Prostate gland (tissue), 2 donors: ENCODE results near the gene AHCYL2. TPM values are rescaled to one million over a fixed set of nuclear protein-coding genes. Genes with fewer than 3 reads are reported as not detected.
"Not testable (repeated sequence)": the region's sequence is repeated elsewhere in the genome, so short reads cannot be mapped to it uniquely, and the experiment has no call there.

Source experiments
- DNase-seq: peaks from one replicate; pipeline ENCODE4 v3.0.0-alpha.2; 2019; ENCODE audit warnings: low spot score
- H3K27ac ChIP-seq, 2 donors: fragments of 200-600 bp; sonication (generic); 2 replicates each; pipeline ENCODE4 v1.5.1; 2017 to 2019
- H3K27me3 ChIP-seq: fragments of 200-600 bp; sonication (generic); replicated peaks from 2 replicates; pipeline ENCODE4 v1.5.1; 2019; ENCODE audit not compliant: insufficient read depth
- H3K36me3 ChIP-seq, 2 donors: fragments of 200-600 bp; sonication (generic); 1 replicate in 1 of 2; 2 replicates in 1 of 2; pipeline versions ENCODE4 v1.5.1 to v1.8.1; 2017 to 2019
- H3K4me1 ChIP-seq: fragments of 200-600 bp; sonication (generic); replicated peaks from 2 replicates; pipeline ENCODE4 v1.5.1; 2019
- H3K4me3 ChIP-seq, 2 donors: fragments of 200-600 bp; sonication (generic); 2 replicates each; pipeline ENCODE4 v1.5.1; 2017 to 2019
- H3K9me3 ChIP-seq: fragments of 200-600 bp; sonication (generic); 2 replicates; pipeline ENCODE4 v1.5.1; 2017
- CTCF ChIP-seq, 4 experiments: fragments of 200-600 bp in 2 of 4; fragments of 450-650 bp in 2 of 4; sonication (generic) in 2 of 4; IDR thresholded peaks; 1 replicate in 3 of 4; 2 replicates in 1 of 4; pipeline ENCODE4 v1.5.1; 2016 to 2019; ENCODE audit warnings: antibody characterized with exemption in 4 of 4, mild to moderate bottlenecking in 2 of 4, moderate library complexity in 2 of 4
- POLR2A ChIP-seq: fragments of 450-650 bp; IDR thresholded peaks from one replicate; pipeline ENCODE4 v1.6.1; 2016; ENCODE audit warnings: antibody characterized with exemption, mild to moderate bottlenecking
- POLR2AphosphoS5 ChIP-seq: sonication (generic); formaldehyde crosslinking; IDR thresholded peaks from one replicate; pipeline ENCODE4 v1.6.1; 2017; ENCODE audit warnings: antibody characterized with exemption
- WGBS: methylation state at CpG from one replicate; pipeline ENCODE4 v1.1.5; 2018; 5-methylcytosine and 5-hydroxymethylcytosine counted together
- intact Hi-C: fragments of 100-400 bp; cut with DNase I; formaldehyde crosslinking; loops from one replicate; pipeline ENCODE4 v1.14.2; 2022
- total RNA-seq, 2 donors: library from RNA; depleted of rRNA; stranded (reverse); fragments of >200 nt; gene quantifications; one replicate each; pipeline ENCODE4 v1.1.0, GENCODE V29; 2016

The AHCYL2 gene
- total RNA-seq, 2 donors from 2014 or later: 15.2 to 38.3 TPM

GRCh38 chr7:129439963-129440625, 215.3 kb downstream of the AHCYL2 start:
- no peaks in the 10 kb centered on the region for H3K9me3 ChIP-seq
- H3K27ac ChIP-seq: no peak overlapping the region
- TF ChIP-seq POLR2AphosphoS5 (no peak), POLR2A (no peak), CTCF (IDR thresholded peaks at IDR 0.05) (no peak)
- intact Hi-C loops: no loop called here
- H3K36me3 ChIP-seq: no peaks in the 10 kb centered on the region
- 78% methylated on average over 3 of the region's 3 CpGs for WGBS
- H3K27me3 ChIP-seq: no peaks in the 10 kb centered on the region
- H3K4me1 ChIP-seq: no peaks in the 10 kb centered on the region
- H3K4me3 ChIP-seq: no peak overlapping the region
- DNase-seq: no peak

GRCh38 chr7:129443612-129444011, 218.8 kb downstream of the AHCYL2 start:
- intact Hi-C loops: no loop called here
- H3K27me3 ChIP-seq: no peaks in the 10 kb centered on the region
- 15% methylated on average over 2 of the region's 2 CpGs for WGBS
- no peaks in the 10 kb centered on the region for H3K9me3 ChIP-seq
- DNase-seq: no peak
- no peaks in the 10 kb centered on the region for H3K4me1 ChIP-seq
- TF ChIP-seq POLR2AphosphoS5 (no peak), POLR2A (no peak), CTCF (IDR thresholded peaks at IDR 0.05) (no peak)
- no peak overlapping the region for H3K27ac ChIP-seq
- H3K4me3 ChIP-seq: no peak overlapping the region
- H3K36me3 ChIP-seq: no peaks in the 10 kb centered on the region

GRCh38 chr7:129444776-129445175, 219.9 kb downstream of the AHCYL2 start:
- H3K36me3 ChIP-seq, DNase-seq, H3K4me1 ChIP-seq, intact Hi-C loops, H3K27me3 ChIP-seq, H3K9me3 ChIP-seq, H3K4me3 ChIP-seq, H3K27ac ChIP-seq: not testable (repeated sequence)
- WGBS: 92% methylated on average over 5 of the region's 5 CpGs

GRCh38 chr7:129446925-129447324, 222.1 kb downstream of the AHCYL2 start:
- intact Hi-C loops, H3K27ac ChIP-seq, H3K4me1 ChIP-seq, H3K36me3 ChIP-seq, H3K9me3 ChIP-seq, DNase-seq, H3K4me3 ChIP-seq, H3K27me3 ChIP-seq: not testable (repeated sequence)
- WGBS: 46% methylated on average over 2 of the region's 2 CpGs

- DNase-seq, intact Hi-C loops: not testable (repeated sequence)
- 97% methylated on average over 6 of the region's 6 CpGs for WGBS
These were observed 222.6 kb downstream of the AHCYL2 start for GRCh38 chr7:129447445-129447844.

GRCh38 chr7:129448608-129449007, 223.8 kb downstream of the AHCYL2 start:
- H3K36me3 ChIP-seq, H3K4me1 ChIP-seq, H3K9me3 ChIP-seq, intact Hi-C loops, H3K27me3 ChIP-seq, DNase-seq, H3K27ac ChIP-seq, H3K4me3 ChIP-seq: not testable (repeated sequence)
- 97% methylated on average over 2 of the region's 2 CpGs for WGBS

More at GRCh38 chr7:129447445-129447844, 222.6 kb downstream of the AHCYL2 start:
- not testable (repeated sequence) for H3K36me3 ChIP-seq, H3K4me3 ChIP-seq, H3K27ac ChIP-seq, H3K9me3 ChIP-seq, H3K27me3 ChIP-seq, H3K4me1 ChIP-seq

- Histone ChIP-seq H3K27me3 (no peaks in the 10 kb centered on the region), H3K27ac (no peak overlapping the region), H3K4me3 (no peak overlapping the region), H3K9me3 (no peaks in the 10 kb centered on the region), H3K4me1 (no peaks in the 10 kb centered on the region), H3K36me3 (no peaks in the 10 kb centered on the region)
- intact Hi-C loops: no loop called here
- no peak for TF ChIP-seq CTCF (IDR thresholded peaks at IDR 0.05)
- TF ChIP-seq POLR2AphosphoS5: no peak
- no peak for TF ChIP-seq POLR2A
- DNase-seq: no peak
These were observed 225.5 kb downstream of the AHCYL2 start for GRCh38 chr7:129450295-129450694.
